ENCODE results near the gene SERINC1.

Gene SERINC1

DNA sequence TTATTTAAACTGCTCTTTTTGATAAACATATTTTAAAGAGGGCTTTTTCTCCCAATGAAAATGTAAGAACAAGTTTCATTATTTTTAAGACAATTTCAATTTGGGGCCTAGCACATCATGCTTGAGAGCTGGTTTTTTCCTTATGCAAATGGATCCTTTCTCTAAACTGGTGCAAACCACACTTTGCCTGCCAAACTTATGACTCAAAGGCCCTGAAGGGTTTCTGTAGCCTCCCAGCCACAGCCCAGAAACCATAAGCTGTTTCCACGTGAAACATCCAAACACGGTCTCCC, 72.6 kb downstream of the SERINC1 start:
- no peaks in the 10 kb centered on the region for H3K9me3 Mint-ChIP-seq
- H3K27me3 Mint-ChIP-seq (ENCODE audit: low read depth): no peaks in the 10 kb centered on the region
- peaks cover 29% of the 10 kb centered on the region for H3K4me1 Mint-ChIP-seq (ENCODE audit: low read depth)
- no peak for DNase-seq (ENCODE audit: low spot score)
- H3K27ac Mint-ChIP-seq: peak overlapping the region; percentile 87
- peaks cover 10% of the 10 kb centered on the region for H3K36me3 Mint-ChIP-seq (ENCODE audit: low read depth)
- H3K4me3 Mint-ChIP-seq: peak overlapping the region; percentile 72

- Mint-ChIP-seq H3K9me3 (no peaks in the 10 kb centered on the region), H3K4me1 (ENCODE audit: low read depth) (peaks cover 5% of the 10 kb centered on the region), H3K4me3 (no peak overlapping the region), H3K27me3 (ENCODE audit: low read depth) (no peaks in the 10 kb centered on the region), H3K36me3 (ENCODE audit: low read depth) (no peaks in the 10 kb centered on the region), H3K27ac (no peak overlapping the region)
- DNase-seq (ENCODE audit: low spot score): no peak
Observed at GRCh38 chr6:122394016-122394415, 77.6 kb downstream of the SERINC1 start.

- Mint-ChIP-seq H3K27ac (no peak overlapping the region), H3K9me3 (no peaks in the 10 kb centered on the region), H3K36me3 (ENCODE audit: low read depth) (no peaks in the 10 kb centered on the region), H3K4me3 (no peak overlapping the region), H3K27me3 (ENCODE audit: low read depth) (no peaks in the 10 kb centered on the region), H3K4me1 (ENCODE audit: low read depth) (peaks cover 4% of the 10 kb centered on the region)
- DNase-seq (ENCODE audit: low spot score): peak; percentile 21
Observed at GRCh38 chr6:122393351-122393896, 78.2 kb downstream of the SERINC1 start.
